Neural progenitor cell (in vitro differentiated cells): Measurements from ENCODE around the gene KRTAP9-8.
"Not testable (repeated sequence)": the region's sequence is repeated elsewhere in the genome, so short reads cannot be mapped to it uniquely, and the experiment has no call there.

Experiments
- EZH2 ChIP-seq: fragments of 200-600 bp; sonication (generic); IDR thresholded peaks from 2 replicates; pipeline ENCODE4 v1.6.1; 2017; ENCODE audit warnings: antibody characterized with exemption, mild to moderate bottlenecking, moderate library complexity
- EZH2phosphoT487 ChIP-seq: fragments of 200-600 bp; sonication (generic); IDR thresholded peaks from 2 replicates; pipeline ENCODE4 v1.6.1; 2017; ENCODE audit warnings: antibody characterized with exemption
- TF ChIP-seq, protein P1 (sequence below): fragments of 200-600 bp; sonication (generic); IDR thresholded peaks from 2 replicates; pipeline ENCODE4 v1.5.1; 2017; ENCODE audit warnings: antibody characterized with exemption, mild to moderate bottlenecking

DNA sequence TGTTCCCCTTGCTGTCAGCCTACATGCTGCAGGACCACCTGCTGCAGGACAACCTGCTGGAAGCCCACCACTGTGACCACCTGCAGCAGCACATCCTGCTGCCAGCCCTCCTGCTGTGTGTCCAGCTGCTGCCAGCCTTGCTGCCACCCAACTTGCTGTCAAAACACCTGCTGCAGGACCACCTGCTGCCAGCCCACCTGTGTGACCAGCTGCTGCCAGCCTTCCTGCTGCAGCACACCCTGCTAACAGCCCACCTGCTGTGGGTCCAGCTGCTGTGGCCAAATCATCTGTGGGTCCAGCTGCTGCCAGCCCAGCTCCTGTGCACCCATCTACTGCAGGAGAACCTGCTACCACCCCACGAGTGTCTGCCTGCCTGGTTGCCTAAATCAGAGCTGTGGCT lies 33.5 kb downstream of the KRTAP9-8 start:
- TF ChIP-seq, protein P1, sequence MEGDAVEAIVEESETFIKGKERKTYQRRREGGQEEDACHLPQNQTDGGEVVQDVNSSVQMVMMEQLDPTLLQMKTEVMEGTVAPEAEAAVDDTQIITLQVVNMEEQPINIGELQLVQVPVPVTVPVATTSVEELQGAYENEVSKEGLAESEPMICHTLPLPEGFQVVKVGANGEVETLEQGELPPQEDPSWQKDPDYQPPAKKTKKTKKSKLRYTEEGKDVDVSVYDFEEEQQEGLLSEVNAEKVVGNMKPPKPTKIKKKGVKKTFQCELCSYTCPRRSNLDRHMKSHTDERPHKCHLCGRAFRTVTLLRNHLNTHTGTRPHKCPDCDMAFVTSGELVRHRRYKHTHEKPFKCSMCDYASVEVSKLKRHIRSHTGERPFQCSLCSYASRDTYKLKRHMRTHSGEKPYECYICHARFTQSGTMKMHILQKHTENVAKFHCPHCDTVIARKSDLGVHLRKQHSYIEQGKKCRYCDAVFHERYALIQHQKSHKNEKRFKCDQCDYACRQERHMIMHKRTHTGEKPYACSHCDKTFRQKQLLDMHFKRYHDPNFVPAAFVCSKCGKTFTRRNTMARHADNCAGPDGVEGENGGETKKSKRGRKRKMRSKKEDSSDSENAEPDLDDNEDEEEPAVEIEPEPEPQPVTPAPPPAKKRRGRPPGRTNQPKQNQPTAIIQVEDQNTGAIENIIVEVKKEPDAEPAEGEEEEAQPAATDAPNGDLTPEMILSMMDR, result not testable (repeated sequence)
- TF ChIP-seq EZH2phosphoT487, EZH2: not testable (repeated sequence)
